Peyer's patch (tissue), 4 donors: ENCODE data around the gene THPO.

ENCODE experiments used
- POLR2A ChIP-seq, 2 donors: fragments of 450-650 bp; IDR thresholded peaks; one replicate each; pipeline ENCODE4 v1.5.1; 2017; ENCODE audit warnings: antibody characterized with exemption in 2 of 2, mild to moderate bottlenecking in 2 of 2, moderate library complexity in 2 of 2
- TF ChIP-seq, protein P1 (sequence below), 6 experiments: fragments of 450-650 bp in 4 of 6; fragments of 200-600 bp in 2 of 6; sonication (generic) in 1 of 6; IDR thresholded peaks; one replicate each; pipeline ENCODE4 v1.5.1; 2017 to 2019; ENCODE audit warnings: antibody characterized with exemption in 6 of 6, mild to moderate bottlenecking in 3 of 6, moderate library complexity in 1 of 6

DNA sequence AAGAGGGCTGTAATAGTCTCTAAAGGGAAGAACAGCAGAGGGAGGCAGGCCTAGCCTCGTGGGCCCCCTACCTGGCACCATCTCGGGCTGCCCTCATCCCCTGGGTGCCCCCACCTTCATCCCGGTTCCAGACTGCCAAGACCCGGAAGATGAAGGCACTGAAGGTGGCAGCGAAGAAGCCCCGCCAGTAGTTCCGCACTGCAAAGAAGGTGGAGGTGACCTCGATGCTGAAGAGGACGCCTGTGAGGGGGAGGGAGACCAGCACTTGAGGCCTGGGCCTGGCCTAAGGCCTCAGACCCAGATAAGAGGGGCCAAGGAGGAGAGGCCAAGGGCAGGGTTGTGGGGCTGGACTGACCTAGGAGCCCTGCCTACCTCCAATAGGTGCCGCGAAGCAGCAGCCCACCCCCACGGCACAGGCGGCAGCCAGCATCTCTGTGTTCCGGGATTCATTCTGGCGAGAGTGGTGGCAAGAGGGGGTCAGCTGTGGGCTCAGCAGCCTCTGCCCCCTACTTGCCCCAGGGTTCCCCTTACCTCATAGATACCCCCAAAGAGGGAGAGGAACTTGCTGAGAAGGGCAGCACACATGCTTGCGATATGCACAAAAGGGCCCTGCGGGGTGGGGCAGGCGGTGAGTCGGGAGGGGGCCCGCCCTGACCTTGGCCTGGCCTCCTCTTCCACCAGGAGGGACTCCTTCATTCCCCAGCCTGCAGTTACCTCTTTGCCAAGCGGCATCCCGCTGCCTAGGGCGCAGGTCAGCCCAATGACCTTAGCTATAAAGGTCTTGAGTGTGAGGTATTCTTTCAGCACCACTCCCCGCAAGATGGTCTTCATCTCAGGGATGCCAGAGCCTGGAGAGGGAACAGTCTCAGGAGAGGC lies 20.5 kb downstream of the THPO start:
- TF ChIP-seq, protein P1, sequence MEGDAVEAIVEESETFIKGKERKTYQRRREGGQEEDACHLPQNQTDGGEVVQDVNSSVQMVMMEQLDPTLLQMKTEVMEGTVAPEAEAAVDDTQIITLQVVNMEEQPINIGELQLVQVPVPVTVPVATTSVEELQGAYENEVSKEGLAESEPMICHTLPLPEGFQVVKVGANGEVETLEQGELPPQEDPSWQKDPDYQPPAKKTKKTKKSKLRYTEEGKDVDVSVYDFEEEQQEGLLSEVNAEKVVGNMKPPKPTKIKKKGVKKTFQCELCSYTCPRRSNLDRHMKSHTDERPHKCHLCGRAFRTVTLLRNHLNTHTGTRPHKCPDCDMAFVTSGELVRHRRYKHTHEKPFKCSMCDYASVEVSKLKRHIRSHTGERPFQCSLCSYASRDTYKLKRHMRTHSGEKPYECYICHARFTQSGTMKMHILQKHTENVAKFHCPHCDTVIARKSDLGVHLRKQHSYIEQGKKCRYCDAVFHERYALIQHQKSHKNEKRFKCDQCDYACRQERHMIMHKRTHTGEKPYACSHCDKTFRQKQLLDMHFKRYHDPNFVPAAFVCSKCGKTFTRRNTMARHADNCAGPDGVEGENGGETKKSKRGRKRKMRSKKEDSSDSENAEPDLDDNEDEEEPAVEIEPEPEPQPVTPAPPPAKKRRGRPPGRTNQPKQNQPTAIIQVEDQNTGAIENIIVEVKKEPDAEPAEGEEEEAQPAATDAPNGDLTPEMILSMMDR (IDR thresholded peaks at IDR 0.05) = no peak
- TF ChIP-seq POLR2A (IDR thresholded peaks at IDR 0.05) = no peak
